Activated CD4-positive, alpha-beta memory T cell treated with anti-CD3 and anti-CD28 coated beads for 36 hours (primary cell): ENCODE results near the gene MAPKAPK3. TPM values are rescaled to one million over a fixed set of nuclear protein-coding genes. Genes with fewer than 3 reads are reported as not detected.

Source experiments
- CTCF ChIA-PET: fragments of 350-600 bp; sonication (Branson Sonifier 250); formaldehyde crosslinking; loops from one replicate; lab custom pipeline; 2021; ENCODE audit warnings: antibody characterized with exemption, inconsistent platforms; lab: Charles Lee
- POLR2A ChIA-PET: fragments of 350-600 bp; sonication (Branson Sonifier 250); formaldehyde crosslinking; loops from one replicate; lab custom pipeline; 2021; ENCODE audit warnings: antibody characterized with exemption; lab: Charles Lee
- DNase-seq: peaks from one replicate; pipeline ENCODE4 v3.0.0-alpha.2; 2020
- H3K27ac Mint-ChIP-seq: one replicate; pipeline ENCODE4 v1.8.0; 2021; ENCODE audit warnings: mixed read lengths
- H3K27me3 Mint-ChIP-seq: one replicate; pipeline ENCODE4 v1.8.0; 2021; ENCODE audit warnings: mixed read lengths
- H3K36me3 Mint-ChIP-seq: one replicate; pipeline ENCODE4 v1.8.0; 2021; ENCODE audit warnings: mixed read lengths
- H3K4me1 Mint-ChIP-seq: one replicate; pipeline ENCODE4 v1.8.0; 2021; ENCODE audit warnings: low read depth, mixed read lengths
- H3K4me3 Mint-ChIP-seq: one replicate; pipeline ENCODE4 v1.8.0; 2021; ENCODE audit warnings: mild to moderate bottlenecking, mixed read lengths
- H3K9me3 Mint-ChIP-seq: one replicate; pipeline ENCODE4 v1.8.0; 2021; ENCODE audit warnings: mixed read lengths
- intact Hi-C: fragments of 100-400 bp; cut with micrococcal nuclease; formaldehyde crosslinking; loops from one replicate; pipeline ENCODE4 v1.15.1; 2023
- total RNA-seq, 2 experiments: library from RNA; stranded (reverse); gene quantifications; one replicate each; pipeline ENCODE4 v1.2.3, GENCODE V29; 2021

Gene MAPKAPK3
- total RNA-seq, 2 experiments from 2014 or later = 186 to 187 TPM

DNA sequence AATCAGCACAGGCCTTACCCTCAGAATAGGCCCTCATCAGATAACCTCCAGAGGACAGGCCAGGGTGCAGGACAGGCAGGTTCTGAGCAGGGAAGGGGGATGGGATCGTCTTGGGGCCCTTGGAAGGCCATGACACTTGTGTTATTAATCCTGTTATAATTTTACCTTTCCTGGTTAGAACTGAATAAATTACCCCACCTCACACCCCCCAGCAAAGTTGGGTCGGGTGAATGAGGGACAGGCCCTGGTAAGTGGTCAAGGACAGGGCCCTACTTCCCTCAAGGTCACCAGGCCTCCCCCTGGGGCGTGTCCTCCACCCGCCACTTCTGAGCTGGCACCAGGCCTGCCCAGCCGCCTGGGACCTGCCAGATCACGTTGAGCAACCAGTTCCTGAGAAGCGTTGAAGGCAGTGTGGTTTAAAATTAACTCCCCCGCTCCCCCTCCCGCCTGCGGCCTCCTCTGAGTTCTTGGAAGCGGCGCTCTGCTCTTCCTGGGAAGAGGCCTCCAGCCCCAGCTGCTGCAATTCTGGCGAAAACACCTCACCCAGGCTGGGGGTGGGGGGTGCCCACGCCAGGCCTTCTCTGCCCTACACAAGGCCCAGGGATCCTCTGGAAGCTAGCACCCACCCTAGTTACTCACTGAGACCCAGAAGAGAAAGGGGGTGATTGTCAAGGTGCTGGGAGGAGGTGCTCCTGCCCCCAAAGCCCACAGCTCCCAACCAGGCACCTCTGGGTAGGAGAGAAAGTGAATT lies 15.9 kb upstream of the MAPKAPK3 start:
- CTCF ChIA-PET = interaction anchor here (0.7 to 20.7 kb wide), 4 partner anchors 12 to 62 kb away, joined by 3 to 908 read pairs (median 192); partner anchors contain the start of genes C3orf18, CISH, HEMK1 and MAPKAPK3
- Mint-ChIP-seq H3K27me3 (no peaks in the 10 kb centered on the region), H3K36me3 (peaks cover 70% of the 10 kb centered on the region), H3K9me3 (no peaks in the 10 kb centered on the region), H3K4me1 (peaks cover 81% of the 10 kb centered on the region), H3K4me3 (peak overlapping the region; percentile 98), H3K27ac (peak overlapping the region; percentile 100)
- intact Hi-C loops = loop anchor here (1.0 to 10.0 kb wide), 6 partner anchors 11 to 1674 kb away; partner anchors contain the start of genes GNAI2, RASSF1 and WDR82
- DNase-seq = peak; percentile 98
- POLR2A ChIA-PET = interaction anchor here (0.7 to 24.8 kb wide), 6 partner anchors 11 to 790 kb away, joined by 3 to 1013 read pairs (median 144); partner anchors contain the start of genes C3orf18, CISH, HEMK1 and MAPKAPK3

DNA sequence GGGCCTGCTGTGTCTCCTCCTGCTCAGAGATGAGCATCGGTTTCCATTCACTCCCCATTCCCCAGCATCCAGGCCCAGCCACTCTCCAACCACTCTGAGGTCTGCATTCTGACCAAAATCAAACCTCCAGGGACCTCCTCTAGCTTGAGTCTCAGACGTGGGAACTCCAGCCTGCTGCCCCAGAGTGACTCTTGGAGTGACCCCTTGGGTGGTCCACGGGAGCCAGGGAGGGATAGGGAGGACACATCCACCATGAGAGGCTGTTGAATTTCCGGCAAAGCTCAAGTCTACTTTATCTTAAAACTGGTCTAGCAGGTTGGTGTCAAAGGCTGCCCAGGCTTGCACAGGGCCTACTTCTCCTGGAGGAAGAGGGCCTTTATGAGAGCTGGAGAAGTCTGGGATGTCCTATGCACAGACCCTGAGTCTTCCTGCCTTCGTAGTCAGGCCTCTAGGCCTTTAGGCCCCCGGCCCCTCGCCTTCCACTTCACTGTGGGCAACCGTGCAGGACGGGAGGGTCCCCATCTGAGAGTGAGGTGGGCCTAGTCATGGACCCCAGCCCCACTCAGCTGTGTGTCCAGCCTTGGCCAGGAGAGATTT lies 14.3 kb upstream of the MAPKAPK3 start:
- Mint-ChIP-seq H3K9me3 (no peaks in the 10 kb centered on the region), H3K36me3 (peaks cover 84% of the 10 kb centered on the region), H3K4me3 (peak overlapping the region; percentile 98), H3K4me1 (peaks cover 86% of the 10 kb centered on the region), H3K27ac (peak overlapping the region; percentile 100), H3K27me3 (no peaks in the 10 kb centered on the region)
- ChIA-PET CTCF (interaction anchor here (7.8 to 20.7 kb wide), 3 partner anchors 10 to 30 kb away, joined by 163 to 908 read pairs (median 221); partner anchors contain the start of genes C3orf18, CISH, HEMK1 and MAPKAPK3), POLR2A (interaction anchor here (0.6 to 24.8 kb wide), 7 partner anchors 11 to 30 kb away, joined by 3 to 1013 read pairs (median 4); partner anchors contain the start of genes C3orf18, CISH, HEMK1 and MAPKAPK3)
- no peak for DNase-seq
- intact Hi-C loops = loop anchor here (5.0 to 10.0 kb wide), 3 partner anchors 260 to 1672 kb away; partner anchors contain the start of genes GNAI2, RASSF1 and WDR82

DNA sequence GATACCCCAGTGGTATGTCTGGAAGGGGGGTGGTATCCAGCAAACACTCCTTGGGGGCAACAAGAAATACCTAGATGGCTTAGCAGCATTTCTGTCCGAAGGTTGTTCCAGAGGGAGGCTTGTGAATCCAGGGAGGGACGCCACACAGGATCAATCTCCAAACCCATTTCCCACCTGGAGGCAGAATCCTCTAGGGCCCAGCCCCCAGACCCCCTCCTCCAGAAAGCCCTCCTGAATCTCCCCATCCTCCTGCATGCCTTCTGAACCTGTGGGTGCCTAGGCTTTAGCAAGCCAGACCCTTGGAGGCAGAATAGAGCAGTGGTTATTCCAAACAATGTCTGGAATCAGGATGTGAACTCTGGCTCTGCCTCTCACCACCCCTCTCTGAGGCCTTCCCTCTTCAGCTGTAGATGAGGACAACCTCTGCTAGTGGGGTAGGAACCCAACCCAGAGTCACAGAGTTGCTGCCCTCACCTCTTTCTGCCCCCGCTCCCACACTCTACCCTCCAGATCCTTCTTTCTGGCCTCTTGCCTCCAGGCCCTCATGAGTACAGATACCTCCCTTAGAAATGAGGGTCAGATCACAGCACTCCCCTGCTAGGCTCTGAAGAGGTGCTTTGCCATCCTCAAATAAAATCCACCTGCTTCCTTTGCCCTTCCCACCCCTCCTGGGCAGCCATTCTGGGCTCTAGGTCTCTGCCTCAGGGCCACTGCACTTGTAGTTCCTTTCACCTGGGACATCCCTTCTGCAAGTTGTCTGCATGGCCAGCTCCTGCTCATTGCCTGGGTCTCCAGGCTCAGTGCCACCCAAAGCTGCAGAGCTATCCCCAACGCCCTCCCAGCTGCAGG lies 13.5 kb upstream of the MAPKAPK3 start:
- Mint-ChIP-seq H3K27me3 (no peaks in the 10 kb centered on the region), H3K27ac (peak overlapping the region; percentile 100), H3K4me1 (peaks cover 79% of the 10 kb centered on the region), H3K4me3 (peak overlapping the region; percentile 98), H3K36me3 (peaks cover 86% of the 10 kb centered on the region), H3K9me3 (no peaks in the 10 kb centered on the region)
- peak; percentile 43 for DNase-seq
- POLR2A ChIA-PET = interaction anchor here (1.2 to 24.8 kb wide), 4 partner anchors 10 to 30 kb away, joined by 3 to 1013 read pairs (median 571); partner anchors contain the start of genes C3orf18, CISH, HEMK1 and MAPKAPK3
- CTCF ChIA-PET = interaction anchor here (7.8 to 20.7 kb wide), 3 partner anchors 9 to 31 kb away, joined by 163 to 908 read pairs (median 221); partner anchors contain the start of genes C3orf18, CISH, HEMK1 and MAPKAPK3
- intact Hi-C loops = loop anchor here (5.0 to 10.0 kb wide), 3 partner anchors 261 to 1671 kb away; partner anchors contain the start of genes GNAI2, RASSF1 and WDR82

DNA sequence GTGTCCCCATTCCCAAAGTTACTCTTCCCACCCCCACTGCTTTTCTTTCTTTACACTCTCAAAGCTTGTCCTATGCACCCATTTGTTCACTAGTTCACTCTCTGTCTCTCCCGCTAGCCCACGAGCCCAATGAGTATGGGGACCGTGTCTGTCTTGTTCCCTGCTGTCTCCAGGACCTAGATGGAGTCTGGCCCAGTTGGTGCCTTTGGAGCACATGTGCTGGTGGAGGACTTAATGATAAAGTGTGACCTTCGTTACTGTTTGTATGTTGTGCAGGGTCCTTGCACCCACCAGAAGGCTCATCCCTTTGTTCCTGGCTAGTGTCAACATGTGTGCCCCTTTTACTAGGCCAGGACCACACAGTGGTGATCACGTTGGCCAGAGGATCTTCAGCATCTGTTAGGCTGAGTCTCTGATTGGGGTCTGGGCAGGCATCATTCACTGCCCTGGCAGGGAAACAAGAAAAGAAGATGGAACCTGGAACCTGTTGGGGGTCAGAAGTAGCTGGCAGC lies 12.8 kb upstream of the MAPKAPK3 start:
- CTCF ChIA-PET = interaction anchor here (7.8 to 20.7 kb wide), 3 partner anchors 9 to 31 kb away, joined by 163 to 908 read pairs (median 221); partner anchors contain the start of genes C3orf18, CISH, HEMK1 and MAPKAPK3

DNA sequence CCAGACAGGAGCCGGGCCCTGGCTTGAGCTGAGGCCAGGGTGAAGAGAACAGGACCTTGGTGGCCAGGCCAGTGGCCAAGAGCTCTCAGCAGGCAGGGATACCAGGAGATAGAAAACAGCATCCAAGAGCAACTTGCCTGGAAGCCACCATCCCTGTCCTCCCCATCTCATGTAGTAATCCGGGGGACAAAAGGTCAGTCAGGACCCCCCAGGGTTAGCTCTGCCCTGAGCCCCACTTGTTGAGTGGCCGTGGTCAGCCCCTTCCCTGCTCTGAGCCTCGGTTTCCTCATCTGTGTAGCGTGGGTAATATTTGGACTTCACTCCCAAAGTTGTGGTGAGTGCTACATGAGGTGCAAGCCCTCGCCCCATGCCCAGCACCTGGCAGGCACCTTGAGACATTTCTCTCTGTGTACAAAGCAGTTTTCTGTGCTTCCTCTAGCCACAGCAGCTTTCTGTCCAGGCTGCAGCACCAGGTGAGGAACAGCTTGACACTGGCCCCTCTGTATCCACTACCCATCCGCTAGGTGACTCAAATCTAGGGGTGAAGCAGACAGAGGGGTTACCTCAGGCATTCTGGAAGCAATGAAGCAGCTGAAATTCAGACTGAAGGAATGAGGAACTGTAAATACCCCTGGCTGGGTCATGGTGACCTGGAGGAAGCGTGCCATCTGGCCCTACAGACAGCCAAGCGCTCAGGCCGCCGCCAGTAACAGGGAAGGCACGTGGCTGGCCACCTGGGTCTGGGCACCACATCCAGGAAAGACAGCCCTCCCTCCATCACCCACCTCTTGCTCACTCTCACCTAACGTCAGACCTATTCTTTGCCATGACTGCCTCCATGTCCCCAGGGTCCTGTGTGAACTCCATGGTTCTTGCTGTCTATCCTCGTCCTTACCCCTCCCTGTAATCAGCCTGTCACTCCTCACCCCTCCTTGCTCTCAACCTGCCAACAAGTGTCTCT lies 12.0 kb upstream of the MAPKAPK3 start:
- peak; percentile 51 for DNase-seq
- Mint-ChIP-seq H3K27ac (peak overlapping the region; percentile 100), H3K36me3 (peaks cover 87% of the 10 kb centered on the region), H3K4me1 (peaks cover 69% of the 10 kb centered on the region), H3K4me3 (peak overlapping the region; percentile 98), H3K9me3 (no peaks in the 10 kb centered on the region), H3K27me3 (no peaks in the 10 kb centered on the region)
- intact Hi-C loops = loop anchor here (5.0 to 10.0 kb wide), 3 partner anchors 263 to 1670 kb away; partner anchors contain the start of genes GNAI2, RASSF1 and WDR82
- ChIA-PET POLR2A (interaction anchor here (0.7 to 24.8 kb wide), 4 partner anchors 12 to 264 kb away, joined by 3 to 1013 read pairs (median 431); partner anchors contain the start of genes C3orf18, HEMK1 and MAPKAPK3), CTCF (interaction anchor here (7.8 to 20.7 kb wide), 3 partner anchors 8 to 32 kb away, joined by 163 to 908 read pairs (median 221); partner anchors contain the start of genes C3orf18, CISH, HEMK1 and MAPKAPK3)

More for the DNA sequence above, 12.8 kb upstream of the MAPKAPK3 start:
- no peaks in the 10 kb centered on the region for H3K9me3 Mint-ChIP-seq
- H3K27ac Mint-ChIP-seq = peak overlapping the region; percentile 100
- no peaks in the 10 kb centered on the region for H3K27me3 Mint-ChIP-seq
- peak overlapping the region; percentile 98 for H3K4me3 Mint-ChIP-seq
- peaks cover 87% of the 10 kb centered on the region for H3K36me3 Mint-ChIP-seq
- POLR2A ChIA-PET = interaction anchor here (0.8 to 24.8 kb wide), 4 partner anchors 9 to 31 kb away, joined by 3 to 1013 read pairs (median 571); partner anchors contain the start of genes C3orf18, CISH, HEMK1 and MAPKAPK3
- peaks cover 76% of the 10 kb centered on the region for H3K4me1 Mint-ChIP-seq
- intact Hi-C loops = loop anchor here (5.0 to 10.0 kb wide), 3 partner anchors 262 to 1671 kb away; partner anchors contain the start of genes GNAI2, RASSF1 and WDR82
- peak; percentile 22 for DNase-seq

DNA sequence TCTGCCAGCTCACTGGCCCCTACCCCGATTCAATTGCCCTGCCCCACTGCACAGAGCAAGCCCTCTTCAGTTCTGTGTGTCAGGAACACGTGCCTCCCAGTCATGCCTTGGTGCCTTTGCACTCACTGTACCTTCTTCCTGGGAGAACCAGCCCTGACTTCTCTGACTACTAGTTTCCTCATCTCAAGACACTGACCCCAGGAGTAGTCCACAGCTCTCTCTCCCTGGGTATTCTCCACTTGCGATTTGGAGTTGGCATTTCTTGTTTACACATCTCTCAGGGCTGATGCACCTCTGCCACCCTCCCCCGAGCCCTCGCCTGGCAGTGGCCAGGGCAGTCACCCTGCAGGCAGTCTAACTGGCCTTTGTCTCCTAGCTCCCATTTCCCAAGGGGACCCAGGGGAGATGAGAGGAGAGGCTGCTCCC lies 11.0 kb upstream of the MAPKAPK3 start:
- Mint-ChIP-seq H3K36me3 (peaks cover 90% of the 10 kb centered on the region), H3K9me3 (no peaks in the 10 kb centered on the region), H3K4me3 (peak overlapping the region; percentile 98), H3K27me3 (no peaks in the 10 kb centered on the region), H3K4me1 (peaks cover 59% of the 10 kb centered on the region), H3K27ac (peak overlapping the region; percentile 100)
- ChIA-PET POLR2A (interaction anchor here (0.7 to 24.8 kb wide), 3 partner anchors 16 to 265 kb away, joined by 3 to 1013 read pairs (median 859); partner anchors contain the start of genes C3orf18 and HEMK1), CTCF (interaction anchor here (2.0 to 20.7 kb wide), 3 partner anchors 7 to 33 kb away, joined by 8 to 908 read pairs (median 163); partner anchors contain the start of genes C3orf18, CISH, HEMK1 and MAPKAPK3)
- peak; percentile 52 for DNase-seq
- intact Hi-C loops = loop anchor here (10.0 kb wide), 1 partner anchor 1669 kb away; the partner anchor contains the start of gene WDR82

DNA sequence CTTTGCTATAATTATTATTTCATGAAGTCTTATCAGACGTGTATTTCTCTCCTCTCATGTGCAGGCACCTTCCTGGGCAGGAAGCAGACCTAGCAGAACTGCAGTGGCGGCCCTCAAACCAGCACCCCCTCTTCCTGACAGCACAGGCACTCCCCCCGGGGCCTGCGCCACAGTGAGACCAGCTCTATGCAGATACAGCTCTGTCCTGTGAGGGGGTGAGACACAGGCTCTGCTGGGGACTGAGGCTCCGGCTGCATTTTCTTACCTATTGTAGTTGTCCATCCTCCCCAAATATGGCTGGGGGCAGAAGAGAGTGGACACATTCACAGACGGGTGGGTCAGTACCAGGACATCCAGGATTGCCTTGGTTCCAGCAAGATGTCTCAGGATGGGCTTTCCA lies 10.4 kb upstream of the MAPKAPK3 start:
- Mint-ChIP-seq H3K27ac (peak overlapping the region; percentile 100), H3K4me3 (peak overlapping the region; percentile 98), H3K27me3 (no peaks in the 10 kb centered on the region), H3K4me1 (peaks cover 52% of the 10 kb centered on the region), H3K9me3 (no peaks in the 10 kb centered on the region), H3K36me3 (peaks cover 96% of the 10 kb centered on the region)
- intact Hi-C loops = loop anchor here (10.0 kb wide), 1 partner anchor 1668 kb away; the partner anchor contains the start of gene WDR82
- CTCF ChIA-PET = interaction anchor here (2.0 to 20.7 kb wide), 2 partner anchors 16 to 34 kb away, joined by 8 to 908 read pairs; partner anchors contain the start of genes C3orf18 and HEMK1
- POLR2A ChIA-PET = interaction anchor here (1.9 to 24.8 kb wide), 3 partner anchors 16 to 34 kb away, joined by 5 to 1013 read pairs (median 859); partner anchors contain the start of genes C3orf18 and HEMK1
- peak; percentile 48 for DNase-seq

DNA sequence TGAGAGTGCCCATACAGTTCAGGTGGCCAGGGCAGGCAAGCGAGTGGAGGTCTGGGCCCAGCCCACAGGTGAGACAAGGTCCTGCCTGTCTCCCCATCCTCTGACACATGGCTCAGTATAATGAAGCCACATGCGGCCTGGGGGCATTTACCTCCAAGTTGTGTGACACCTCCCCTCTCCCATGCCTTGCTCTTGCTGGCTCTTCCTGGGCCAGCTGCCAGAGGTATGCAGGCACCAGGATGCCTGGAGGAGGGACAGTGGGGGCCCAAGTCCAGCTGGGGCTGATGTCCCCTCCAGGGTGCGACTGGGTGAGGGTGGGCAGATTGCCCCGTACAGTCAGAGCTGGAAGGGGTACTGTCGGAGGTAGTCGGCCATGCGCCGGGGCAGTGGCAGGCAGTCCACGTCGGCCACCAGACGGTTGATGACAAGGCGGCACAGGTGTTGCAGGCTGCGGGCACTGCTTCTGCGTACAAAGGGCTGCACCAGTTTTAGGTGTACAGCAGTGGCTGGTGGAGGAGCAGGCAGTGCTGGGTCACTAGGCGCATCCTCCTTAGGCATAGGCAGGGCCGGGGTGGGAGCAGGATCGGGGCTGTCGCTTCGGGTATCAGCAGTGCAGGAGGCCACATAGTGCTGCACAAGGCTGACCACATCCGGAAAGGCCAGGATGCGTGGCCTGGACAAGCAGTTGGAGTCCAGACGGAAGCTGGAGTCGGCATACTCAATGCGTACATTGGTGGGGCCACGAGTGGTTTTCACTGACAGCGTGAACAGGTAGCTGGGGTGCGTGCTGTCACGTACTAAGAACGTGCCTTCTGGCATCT lies 9.5 kb upstream of the MAPKAPK3 start:
- peak; percentile 63 for DNase-seq
- intact Hi-C loops = loop anchor here (10.0 kb wide), 1 partner anchor 1667 kb away; the partner anchor contains the start of gene WDR82

More for the DNA sequence above, 9.5 kb upstream of the MAPKAPK3 start:
- POLR2A ChIA-PET = interaction anchor here (1.0 to 24.8 kb wide), 6 partner anchors 10 to 270 kb away, joined by 4 to 1013 read pairs (median 5); partner anchors contain the start of genes C3orf18 and HEMK1
- Mint-ChIP-seq H3K27ac (peak overlapping the region; percentile 100), H3K4me1 (peaks cover 49% of the 10 kb centered on the region), H3K36me3 (peaks cover 96% of the 10 kb centered on the region), H3K27me3 (peaks cover 6% of the 10 kb centered on the region), H3K9me3 (no peaks in the 10 kb centered on the region), H3K4me3 (peak overlapping the region; percentile 98)
- CTCF ChIA-PET = interaction anchor here (2.0 to 20.7 kb wide), 3 partner anchors 17 to 35 kb away, joined by 8 to 908 read pairs (median 299); partner anchors contain the start of genes C3orf18 and HEMK1
